CD14-positive monocyte (primary cell): ENCODE measurements around the gene PBX4. TPM values are rescaled to one million over a fixed set of nuclear protein-coding genes. Genes with fewer than 3 reads are reported as not detected.

Experiments used
- DNase-seq, 3 donors: peaks; one replicate each; pipeline ENCODE4 v3.0.0-alpha.2; 2011 to 2022
- H2AFZ ChIP-seq: 2 replicates; pipeline ENCODE4 v1.6.0; 2012; ENCODE audit warnings: mild to moderate bottlenecking, low read depth, low read length, inconsistent platforms; ENCODE audit not compliant: insufficient read depth, poor library complexity, severe bottlenecking
- H3K27ac ChIP-seq, 2 donors: 1 replicate in 1 of 2; 2 replicates in 1 of 2; pipeline ENCODE4 v1.5.1; 2012 to 2013; ENCODE audit warnings: low read length in 2 of 2, control low read depth in 1 of 2, inconsistent platforms in 1 of 2, low read depth in 1 of 2, mild to moderate bottlenecking in 1 of 2
- H3K27me3 ChIP-seq, 2 donors: one replicate each; pipeline versions ENCODE4 v1.6.0 to v1.6.1; 2011 to 2013; ENCODE audit warnings: low read length in 2 of 2; ENCODE audit not compliant: control insufficient read depth in 2 of 2, insufficient read depth in 2 of 2
- H3K36me3 ChIP-seq, 2 donors: replicated peaks in 1 of 2; 1 replicate in 1 of 2; 2 replicates in 1 of 2; pipeline versions ENCODE4 v1.5.1 to v1.6.1; 2012 to 2013; ENCODE audit warnings: low read length in 2 of 2, control low read depth in 1 of 2, inconsistent platforms in 1 of 2, mild to moderate bottlenecking in 1 of 2; ENCODE audit not compliant: insufficient read depth in 2 of 2, control insufficient read depth in 1 of 2
- H3K4me1 ChIP-seq, 2 donors: 1 replicate in 1 of 2; 2 replicates in 1 of 2; pipeline versions ENCODE4 v1.5.1 to v1.6.1; 2012 to 2013; ENCODE audit warnings: low read length in 2 of 2, control low read depth in 1 of 2, inconsistent platforms in 1 of 2, mild to moderate bottlenecking in 1 of 2, moderate library complexity in 1 of 2; ENCODE audit not compliant: insufficient read depth in 2 of 2, control insufficient read depth in 1 of 2
- H3K4me2 ChIP-seq: replicated peaks from 2 replicates; pipeline ENCODE3; 2012; ENCODE audit warnings: low read length, moderate library complexity, mild to moderate bottlenecking; ENCODE audit not compliant: poor library complexity, severe bottlenecking; ENCODE audit errors: extremely low read depth
- H3K4me3 ChIP-seq, 3 experiments: fragments of 200-600 bp in 1 of 3; sonication (generic) in 1 of 3; replicated peaks in 1 of 3; 1 replicate in 2 of 3; 2 replicates in 1 of 3; pipeline ENCODE4 v1.5.1; 2011 to 2013; ENCODE audit warnings: low read length in 3 of 3, mild to moderate bottlenecking in 3 of 3, control low read depth in 2 of 3, low read depth in 2 of 3, inconsistent platforms in 1 of 3, moderate library complexity in 1 of 3
- H3K79me2 ChIP-seq: 2 replicates; pipeline ENCODE4 v1.6.0; 2012; ENCODE audit warnings: mild to moderate bottlenecking, control low read depth, inconsistent platforms, low read length, moderate library complexity; ENCODE audit not compliant: insufficient read depth
- H3K9ac ChIP-seq: 2 replicates; pipeline ENCODE4 v1.6.0; 2017; ENCODE audit warnings: low read length, mild to moderate bottlenecking; ENCODE audit not compliant: insufficient read depth, poor library complexity, severe bottlenecking
- H3K9me3 ChIP-seq, 2 donors: replicated peaks in 1 of 2; 1 replicate in 1 of 2; 2 replicates in 1 of 2; pipeline versions ENCODE4 v1.5.1 to v1.6.1; 2012 to 2013; ENCODE audit warnings: low read length in 2 of 2, control low read depth in 1 of 2; ENCODE audit not compliant: control insufficient read depth in 1 of 2, insufficient read depth in 1 of 2
- H4K20me1 ChIP-seq: 2 replicates; pipeline ENCODE4 v1.6.0; 2012; ENCODE audit warnings: mild to moderate bottlenecking, low read length, control low read depth, moderate library complexity; ENCODE audit not compliant: insufficient read depth
- H3K27ac Mint-ChIP-seq, 7 donors: one replicate each; pipeline ENCODE4 v1.8.0; 2020; ENCODE audit warnings: mild to moderate bottlenecking in 7 of 7, mixed read lengths in 7 of 7, moderate library complexity in 6 of 7, inconsistent platforms in 2 of 7
- H3K27me3 Mint-ChIP-seq, 3 donors: one replicate each; pipeline ENCODE4 v1.8.0; 2021 to 2022; ENCODE audit warnings: low read depth in 3 of 3, mild to moderate bottlenecking in 3 of 3, mixed read lengths in 3 of 3, moderate library complexity in 3 of 3, inconsistent platforms in 1 of 3
- H3K36me3 Mint-ChIP-seq, 2 donors: one replicate each; pipeline ENCODE4 v1.8.0; 2020; ENCODE audit warnings: mixed read lengths in 2 of 2, inconsistent platforms in 1 of 2, mild to moderate bottlenecking in 1 of 2
- H3K4me1 Mint-ChIP-seq: one replicate; pipeline ENCODE4 v1.8.0; 2020; ENCODE audit warnings: mild to moderate bottlenecking, mixed read lengths
- H3K4me3 Mint-ChIP-seq, 2 donors: one replicate each; pipeline ENCODE4 v1.8.0; 2020; ENCODE audit warnings: mild to moderate bottlenecking in 2 of 2, mixed read lengths in 2 of 2, moderate library complexity in 1 of 2
- H3K9me3 Mint-ChIP-seq, 7 donors: one replicate each; pipeline ENCODE4 v1.8.0; 2020 to 2022; ENCODE audit warnings: mixed read lengths in 7 of 7, mild to moderate bottlenecking in 6 of 7, moderate library complexity in 6 of 7, inconsistent platforms in 2 of 7
- WGBS: methylation state at CpG from one replicate; pipeline ENCODE4 v1.1.5; 2013; ENCODE audit warnings: missing lambda C conversion rate; ENCODE audit not compliant: insufficient coverage; 5-methylcytosine and 5-hydroxymethylcytosine counted together
- intact Hi-C, 2 donors: fragments of 100-400 bp; cut with micrococcal nuclease; formaldehyde crosslinking; loops; one replicate each; pipeline versions ENCODE4 v1.15.0 to v1.15.1; 2023
- polyA plus RNA-seq, 3 donors: library from polyadenylated mRNA; depleted of rRNA in 1 of 3; unstranded in 2 of 3; stranded (reverse) in 1 of 3; fragments of 300-500 nt in 2 of 3; fragments of >200 nt in 1 of 3; fragmentation: Illumina TruSeq in 2 of 3; gene quantifications; 1 replicate in 2 of 3; 2 replicates in 1 of 3; pipeline ENCODE4 v1.2.3, GENCODE V29; 2012 to 2021
- TF ChIP-seq, protein P1 (sequence below): fragments of 200-600 bp; IDR thresholded peaks from one replicate; pipeline ENCODE4 v1.8.0; 2022; ENCODE audit warnings: antibody characterized with exemption, mild to moderate bottlenecking

The PBX4 gene
- polyA plus RNA-seq, 3 donors, result 2.4 TPM; not detected in 2

DNA sequence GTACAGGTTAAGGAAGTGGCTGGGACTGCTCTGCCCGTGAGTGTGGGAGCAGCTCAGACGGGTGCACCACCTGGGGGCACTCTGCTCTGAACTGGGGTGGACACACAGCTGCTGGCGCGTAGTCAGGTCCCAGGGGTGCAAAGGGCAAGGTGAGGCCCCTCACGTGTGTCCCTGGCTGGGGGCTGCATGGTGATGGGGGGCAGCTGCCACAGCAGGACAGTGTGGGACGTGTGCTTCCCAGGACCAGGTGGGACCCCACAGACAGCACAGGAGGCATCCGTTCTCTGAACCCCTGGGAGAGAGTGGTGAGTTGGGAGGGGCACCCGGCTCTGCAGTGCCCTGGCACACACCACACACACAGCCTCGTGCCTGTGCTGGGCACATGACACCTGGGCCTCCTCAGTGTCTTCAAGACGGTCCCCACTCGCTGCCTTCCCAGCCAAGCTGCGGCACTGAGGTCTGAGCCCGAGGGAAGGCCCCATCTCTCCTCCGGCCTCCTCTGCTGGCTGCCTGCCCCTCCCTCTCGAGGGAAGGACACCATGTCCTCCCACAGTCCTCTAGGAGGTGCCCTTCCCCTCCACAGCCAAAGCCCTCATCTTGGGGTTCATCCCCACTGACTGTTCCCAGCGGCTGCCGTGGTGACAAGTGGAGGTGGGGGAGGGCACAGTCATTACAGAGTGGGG, 55.7 kb downstream of the PBX4 start:
- Mint-ChIP-seq H3K27ac (peak overlapping the region in 1 of 7 donors; percentile 41), H3K36me3 (no peaks in the 10 kb centered on the region), H3K9me3 (peaks cover 0 to 2% (median 0%) of the 10 kb centered on the region in 7 donors), H3K4me3 (no peak overlapping the region), H3K4me1 (peaks cover 6% of the 10 kb centered on the region), H3K27me3 (peaks cover 0 to 9% (median 3%) of the 10 kb centered on the region in 3 donors)
- TF ChIP-seq, protein P1, sequence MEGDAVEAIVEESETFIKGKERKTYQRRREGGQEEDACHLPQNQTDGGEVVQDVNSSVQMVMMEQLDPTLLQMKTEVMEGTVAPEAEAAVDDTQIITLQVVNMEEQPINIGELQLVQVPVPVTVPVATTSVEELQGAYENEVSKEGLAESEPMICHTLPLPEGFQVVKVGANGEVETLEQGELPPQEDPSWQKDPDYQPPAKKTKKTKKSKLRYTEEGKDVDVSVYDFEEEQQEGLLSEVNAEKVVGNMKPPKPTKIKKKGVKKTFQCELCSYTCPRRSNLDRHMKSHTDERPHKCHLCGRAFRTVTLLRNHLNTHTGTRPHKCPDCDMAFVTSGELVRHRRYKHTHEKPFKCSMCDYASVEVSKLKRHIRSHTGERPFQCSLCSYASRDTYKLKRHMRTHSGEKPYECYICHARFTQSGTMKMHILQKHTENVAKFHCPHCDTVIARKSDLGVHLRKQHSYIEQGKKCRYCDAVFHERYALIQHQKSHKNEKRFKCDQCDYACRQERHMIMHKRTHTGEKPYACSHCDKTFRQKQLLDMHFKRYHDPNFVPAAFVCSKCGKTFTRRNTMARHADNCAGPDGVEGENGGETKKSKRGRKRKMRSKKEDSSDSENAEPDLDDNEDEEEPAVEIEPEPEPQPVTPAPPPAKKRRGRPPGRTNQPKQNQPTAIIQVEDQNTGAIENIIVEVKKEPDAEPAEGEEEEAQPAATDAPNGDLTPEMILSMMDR, result no peak
- Histone ChIP-seq H3K79me2 (no peaks in the 10 kb centered on the region), H3K9me3 (no peaks in the 10 kb centered on the region), H4K20me1 (no peaks in the 10 kb centered on the region), H3K27me3 (no peaks in the 10 kb centered on the region), H3K4me1 (peaks cover 0 to 3% of the 10 kb centered on the region in 2 donors), H3K4me2 (no peak overlapping the region), H3K9ac (no peak overlapping the region), H3K4me3 (no peak overlapping the region), H3K36me3 (no peaks in the 10 kb centered on the region), H3K27ac (no peak overlapping the region), H2AFZ (no peak overlapping the region)
- intact Hi-C loops, result no loop called here
- DNase-seq, result no peak
- 94% methylated on average over 11 of the region's 17 CpGs for WGBS

DNA sequence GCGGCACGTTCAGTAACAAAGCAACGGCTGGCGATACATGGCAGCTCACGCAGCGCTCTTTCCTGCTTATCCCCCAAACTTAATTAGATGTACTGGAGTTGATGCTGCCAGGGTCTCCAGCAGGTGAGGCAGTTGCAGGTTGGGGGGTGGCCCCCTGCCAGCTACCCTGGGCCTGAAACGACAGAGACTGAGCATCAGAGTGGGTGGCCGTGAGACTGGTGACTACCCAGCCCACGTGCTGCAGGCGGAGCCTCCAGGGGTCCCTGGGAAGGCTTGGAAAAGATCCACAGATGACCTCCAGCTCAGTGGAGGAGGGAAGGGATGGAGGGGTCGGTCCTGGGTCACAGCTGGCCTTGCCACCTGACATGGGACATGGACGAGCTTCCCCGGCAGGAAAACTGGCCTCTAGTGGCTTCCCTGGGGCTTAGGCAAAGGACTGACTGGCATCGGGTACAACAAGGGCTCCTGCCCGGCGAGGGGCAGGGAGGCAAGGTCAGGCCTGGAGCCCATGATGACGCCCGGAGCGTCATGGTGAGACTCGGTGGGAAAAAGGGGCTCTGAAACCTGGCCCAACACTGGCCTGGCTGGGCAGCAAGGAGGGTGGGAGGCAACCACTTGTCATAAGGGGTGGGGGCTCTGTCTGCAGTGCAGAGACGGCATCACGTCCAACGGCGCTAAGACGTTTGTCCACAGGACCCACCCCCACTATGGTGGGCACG, 56.4 kb downstream of the PBX4 start:
- Histone ChIP-seq H3K27me3 (no peaks in the 10 kb centered on the region), H3K79me2 (no peaks in the 10 kb centered on the region), H2AFZ (no peak overlapping the region), H3K4me2 (no peak overlapping the region), H4K20me1 (no peaks in the 10 kb centered on the region), H3K9me3 (no peaks in the 10 kb centered on the region), H3K27ac (no peak overlapping the region), H3K9ac (no peak overlapping the region), H3K4me3 (no peak overlapping the region), H3K4me1 (peaks cover 0 to 3% of the 10 kb centered on the region in 2 donors), H3K36me3 (no peaks in the 10 kb centered on the region)
- peak overlapping the region in 1 of 7 donors; percentile 74 for H3K27ac Mint-ChIP-seq
- WGBS, result 93% methylated on average over 13 of the region's 26 CpGs
- H3K27me3 Mint-ChIP-seq, result peaks cover 0 to 10% (median 3%) of the 10 kb centered on the region in 3 donors
- no peaks in the 10 kb centered on the region for H3K9me3 Mint-ChIP-seq
- intact Hi-C loops, result no loop called here
- TF ChIP-seq, protein P1, result no peak
- no peak for DNase-seq
- H3K36me3 Mint-ChIP-seq, result no peaks in the 10 kb centered on the region
- H3K4me1 Mint-ChIP-seq, result peaks cover 6% of the 10 kb centered on the region
- no peak overlapping the region for H3K4me3 Mint-ChIP-seq
